HG03520 (cell line): Measurements from ENCODE around the gene ADIG.

Experiments
- ATAC-seq: cut with Tn5 transposase; IDR thresholded peaks from one replicate; pipeline ENCODE4 v1.9.1; 2021; ENCODE audit warnings: mild to moderate bottlenecking, moderate library complexity; ENCODE audit not compliant: unreplicated experiment

Gene ADIG

DNA sequence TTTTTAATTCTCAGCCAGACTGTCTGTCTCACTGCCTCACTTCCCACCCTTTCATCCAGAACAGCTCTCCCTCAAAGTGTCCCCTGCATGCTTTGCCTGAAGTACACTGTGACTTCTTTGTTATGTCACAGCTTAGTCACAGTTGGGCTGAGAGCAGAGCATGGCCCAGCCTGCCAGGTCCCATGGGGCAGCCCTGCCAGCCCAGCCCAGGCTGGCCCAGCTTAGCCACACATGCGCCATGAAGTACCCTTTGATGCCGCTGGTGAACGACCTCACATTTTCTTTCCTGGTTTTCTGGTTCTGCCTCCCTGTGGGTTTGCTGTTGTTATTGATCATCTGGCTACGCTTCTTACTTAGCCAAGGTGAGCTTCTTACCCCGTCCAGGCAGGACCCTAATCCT is at the start of gene ADIG:
TSS of gene ADIG (plus strand) at position 185 of the 400 bp plus-strand sequence. CDS start at position 239, 54 bp downstream.
- ATAC-seq: no peak

DNA sequence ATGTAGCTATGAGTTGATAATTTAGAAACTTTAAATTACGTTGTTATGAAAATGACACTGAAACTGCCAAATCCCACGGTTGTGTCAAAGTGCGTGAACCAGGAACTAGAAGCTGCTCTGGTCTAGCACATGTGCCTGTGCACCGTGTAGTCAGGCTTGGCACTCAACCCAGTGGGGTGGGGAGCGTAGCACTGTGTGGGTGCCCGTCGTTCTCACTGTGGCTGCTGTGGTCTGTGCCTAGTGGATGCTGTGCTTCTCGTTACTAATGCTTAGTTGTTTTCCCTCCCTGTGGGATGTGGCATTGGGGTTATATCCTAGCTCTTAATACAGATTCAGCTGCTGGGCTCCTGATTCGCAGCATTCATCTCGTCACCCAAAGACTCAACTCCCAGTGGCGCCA is 46.2 kb upstream of the ADIG start:
- ATAC-seq: no peak

DNA sequence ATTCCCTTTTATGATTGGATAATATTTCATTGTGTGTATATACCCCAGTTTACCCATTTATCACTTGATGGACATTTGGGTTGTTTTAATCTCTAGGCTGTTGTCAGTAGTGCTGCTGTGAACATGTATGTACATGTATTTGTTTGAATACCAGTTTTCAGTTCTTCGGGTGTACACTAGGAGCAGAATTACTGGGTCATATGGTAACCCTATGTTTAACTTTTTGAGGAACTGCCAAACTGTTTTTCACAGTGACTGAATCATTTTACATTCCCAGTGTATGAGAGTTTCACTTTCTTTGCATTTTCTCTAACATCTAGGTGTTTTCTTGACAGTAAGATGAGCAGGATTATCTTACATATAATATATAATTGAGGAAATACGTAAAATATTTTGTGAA is 44.7 kb upstream of the ADIG start:
- no peak for ATAC-seq

DNA sequence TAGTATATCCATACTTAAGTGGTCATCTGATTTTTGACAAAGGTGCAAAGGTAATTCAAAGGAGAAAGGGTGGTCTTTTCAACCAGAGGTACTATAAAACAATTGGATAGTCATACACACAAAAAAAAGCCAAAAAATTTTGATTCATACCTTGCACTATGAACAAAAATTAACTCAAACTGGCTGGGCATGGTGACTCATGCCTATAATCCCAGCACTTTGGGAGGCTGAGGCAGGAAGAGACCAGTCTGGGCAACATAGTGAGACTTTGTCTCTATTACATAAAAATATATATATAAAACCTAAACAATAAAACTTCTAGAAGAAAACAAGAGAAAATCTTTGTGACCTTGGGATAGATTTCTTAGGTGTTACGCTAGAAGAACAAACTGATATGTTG is 43.8 kb upstream of the ADIG start:
- ATAC-seq: no peak

DNA sequence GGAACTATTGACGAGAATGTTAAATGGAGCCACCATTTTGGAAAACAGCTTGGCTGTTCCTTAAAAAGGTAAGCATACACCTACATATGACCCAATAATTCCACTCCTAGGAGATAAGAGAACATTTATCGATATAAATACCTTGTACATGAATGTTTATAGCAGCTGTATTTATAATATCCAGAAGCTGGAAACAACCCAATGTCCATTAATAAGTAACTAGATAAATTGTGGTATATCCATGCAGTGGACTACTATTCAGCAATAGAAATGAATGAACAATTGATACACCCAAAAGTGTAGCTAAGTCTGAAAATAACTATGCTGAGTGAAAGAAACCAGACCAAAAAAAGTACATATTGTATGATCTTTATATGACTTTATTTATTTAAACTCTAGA is 42.2 kb upstream of the ADIG start:
- no peak for ATAC-seq

DNA sequence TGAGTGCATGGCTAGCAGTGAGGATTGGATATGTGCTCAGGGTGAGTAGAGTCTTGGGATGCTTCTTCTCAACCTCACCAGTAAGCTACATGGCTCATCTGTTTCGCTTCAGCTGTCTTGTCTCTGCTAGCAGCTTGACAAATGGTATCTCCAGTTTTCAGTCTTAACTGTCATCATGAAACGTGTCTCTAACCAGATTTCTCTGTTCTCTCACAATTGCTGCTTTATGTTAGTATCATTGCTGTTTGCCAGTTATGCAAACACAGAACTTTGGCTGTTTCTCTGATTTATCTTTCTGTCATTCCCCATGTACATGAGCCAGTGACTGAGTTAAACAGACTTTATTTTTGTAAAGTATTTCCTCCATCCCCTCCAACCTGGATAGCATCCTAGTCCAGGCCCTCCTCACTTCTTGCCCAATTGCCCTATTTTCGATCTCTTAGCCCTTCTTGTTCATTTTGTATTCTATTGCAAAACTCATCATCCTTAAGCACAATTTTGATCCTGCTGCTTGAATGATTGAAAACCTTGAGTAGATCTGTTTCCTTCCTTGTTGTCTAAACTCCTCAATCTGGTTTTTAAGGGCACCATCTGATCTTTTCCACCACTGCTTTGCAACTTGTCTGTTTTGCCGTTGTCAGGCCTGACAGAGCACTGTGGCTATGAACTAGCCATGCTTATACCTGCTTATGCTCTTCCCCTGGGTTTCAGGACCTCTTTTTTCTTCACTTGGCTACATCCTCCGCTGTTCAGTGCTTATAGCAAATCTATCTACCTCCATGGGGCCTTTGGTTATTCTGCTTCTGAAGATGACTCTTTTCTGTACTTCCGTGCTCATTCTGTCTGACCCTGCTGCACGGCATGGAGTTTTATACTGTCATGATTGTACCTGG is 37.7 kb upstream of the ADIG start:
- ATAC-seq: no peak

DNA sequence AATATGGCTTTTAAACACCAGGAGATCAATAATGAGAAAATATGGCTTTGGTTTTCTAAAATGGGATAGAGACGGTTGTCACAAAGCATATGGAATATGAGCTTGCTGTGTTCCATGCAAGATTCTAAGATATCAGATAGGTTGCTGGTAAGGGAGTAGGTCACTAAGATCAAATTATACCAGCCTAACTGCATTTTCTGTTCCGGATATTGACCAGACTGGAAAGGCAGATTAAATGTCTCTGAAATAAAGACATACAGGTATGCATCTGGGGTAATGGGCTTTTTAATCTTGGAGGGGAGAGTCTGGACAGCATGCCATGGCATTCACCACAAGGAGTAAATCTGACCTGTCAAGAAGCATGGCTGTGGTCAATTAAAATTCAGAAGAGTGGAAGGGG is 35.2 kb upstream of the ADIG start:
- ATAC-seq: no peak

DNA sequence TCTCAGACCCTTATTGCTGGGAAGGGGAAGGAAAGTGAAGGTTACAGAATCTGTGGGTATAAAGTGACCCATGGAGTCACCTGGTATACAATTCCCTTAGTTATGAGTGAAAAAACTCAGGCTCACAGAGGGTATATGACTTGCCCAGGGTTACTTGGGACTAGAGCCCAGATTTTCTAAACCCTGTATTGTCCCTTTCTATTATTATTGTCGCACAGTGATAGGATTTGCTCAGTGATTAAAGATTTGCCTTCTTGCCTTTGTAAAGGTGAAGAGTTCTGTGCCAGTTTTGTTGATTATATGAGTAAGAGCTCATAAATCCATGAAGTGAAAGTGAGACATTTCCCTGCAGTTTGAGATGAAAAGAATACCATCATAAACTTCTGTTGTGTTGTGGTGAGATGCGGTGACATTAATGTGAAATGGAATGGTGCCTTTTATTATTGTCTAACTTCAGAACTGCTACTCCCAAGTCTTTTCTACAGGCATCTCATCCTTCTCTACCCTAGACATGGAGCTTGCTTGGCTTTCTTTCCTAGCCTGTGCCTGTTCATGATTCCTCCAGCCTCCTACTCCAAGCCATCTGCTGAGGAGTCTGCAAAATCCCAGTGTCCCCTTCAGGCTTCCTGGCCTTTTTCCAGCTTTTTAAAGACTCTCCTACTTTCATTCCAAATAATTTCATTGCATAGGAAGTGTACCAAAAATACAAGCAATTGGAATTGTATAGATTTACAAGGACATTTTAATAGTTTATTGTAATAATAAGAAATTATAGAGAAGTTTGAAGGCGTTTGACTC is 33.5 kb upstream of the ADIG start:
- ATAC-seq: no peak

DNA sequence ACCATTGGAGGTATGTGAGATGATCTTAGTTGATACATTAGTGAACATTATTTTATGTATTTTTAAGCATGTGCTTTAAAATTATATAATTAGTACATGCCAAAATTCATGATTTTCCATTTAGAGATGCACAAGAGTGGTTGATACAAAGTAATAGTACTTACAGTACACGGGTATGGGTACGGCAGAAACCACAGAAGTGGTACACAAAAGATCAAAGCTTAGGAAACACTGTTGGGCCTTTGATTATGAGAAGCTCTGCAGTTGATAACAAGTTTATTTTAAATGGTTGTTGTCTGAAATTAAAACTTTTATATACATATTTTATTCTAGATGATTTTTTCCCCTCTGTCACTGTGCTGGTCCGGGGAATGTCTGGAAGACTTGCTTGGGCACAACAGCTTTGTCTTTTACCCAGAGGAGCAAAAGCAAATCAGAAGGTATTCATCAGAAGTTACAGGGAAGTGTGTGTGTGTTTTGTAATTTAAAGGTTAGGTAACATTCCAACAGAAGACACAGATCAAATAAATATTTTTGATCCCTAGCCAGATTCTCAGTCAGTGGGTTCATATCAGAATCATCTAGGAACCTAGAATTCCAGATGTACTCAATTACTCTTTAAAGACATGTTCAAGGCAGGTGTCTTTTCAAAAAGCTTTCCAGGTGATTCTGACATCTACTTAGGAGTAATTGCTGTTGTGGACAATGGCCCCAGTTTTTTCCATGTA is 32.5 kb upstream of the ADIG start:
- ATAC-seq: no peak

DNA sequence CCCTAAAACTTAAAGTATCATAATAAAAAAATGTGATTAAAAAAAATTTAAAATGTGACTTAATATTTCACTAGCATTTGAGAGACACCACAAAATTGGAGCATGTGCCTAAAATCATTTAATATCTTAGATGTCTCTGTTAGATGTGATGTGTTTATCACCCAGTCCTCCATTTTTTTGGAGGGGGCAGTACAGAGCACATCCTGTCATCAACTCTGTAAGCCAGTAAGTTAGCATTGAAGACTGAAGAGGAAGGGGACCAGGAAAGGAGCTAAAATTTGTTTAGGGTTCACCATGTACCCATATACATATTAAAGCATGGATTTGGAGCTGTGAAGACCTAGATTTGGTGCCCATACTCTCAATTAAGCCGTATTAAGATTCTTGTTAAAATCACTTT is 30.7 kb upstream of the ADIG start:
- ATAC-seq: no peak

DNA sequence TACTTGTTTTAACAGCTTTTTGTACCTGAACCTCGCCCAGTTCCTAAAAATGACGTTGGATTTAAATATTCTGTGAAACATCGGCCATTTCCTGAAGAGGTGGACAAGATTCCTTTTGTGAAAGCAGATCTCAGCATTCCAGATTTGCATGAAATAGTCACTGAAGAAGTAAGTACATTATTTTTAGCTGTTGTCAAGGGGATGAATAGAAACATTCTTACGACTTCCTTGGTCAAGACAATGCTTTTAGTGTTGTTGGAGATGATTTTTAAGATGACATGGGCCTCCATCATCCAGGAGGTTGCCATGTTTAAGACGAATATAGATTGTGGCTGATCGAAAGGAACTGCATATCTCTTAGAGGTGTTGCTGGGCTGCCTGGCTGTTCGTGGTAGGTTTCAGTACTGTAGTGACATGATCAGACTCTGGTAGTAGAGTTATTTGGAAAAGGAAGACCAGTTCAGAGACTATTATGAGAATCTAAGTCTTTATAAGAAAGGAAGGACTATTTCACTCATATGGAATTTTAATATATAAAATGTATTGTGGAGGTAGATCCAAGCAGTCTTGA is 29.9 kb upstream of the ADIG start:
- ATAC-seq: no peak

DNA sequence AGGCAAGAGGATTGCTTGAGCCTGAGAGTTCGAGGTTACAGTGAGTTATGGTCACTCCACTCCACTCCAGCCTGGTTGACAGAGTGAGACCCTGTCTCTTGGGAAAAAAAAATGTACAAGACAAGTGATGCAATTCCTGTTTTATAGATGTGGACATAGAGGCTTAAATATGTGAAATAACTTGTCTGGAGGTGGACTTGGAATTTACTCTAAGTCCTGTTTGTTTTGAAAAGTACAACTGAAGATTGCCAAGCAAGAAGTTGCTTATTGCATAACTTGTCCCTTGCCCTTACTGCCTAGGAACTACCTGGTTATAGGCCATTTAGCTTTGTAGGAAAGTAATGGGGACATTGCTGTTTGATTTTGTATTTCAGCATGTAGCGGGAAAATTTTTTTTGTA is 26.0 kb upstream of the ADIG start:
- ATAC-seq: no peak

DNA sequence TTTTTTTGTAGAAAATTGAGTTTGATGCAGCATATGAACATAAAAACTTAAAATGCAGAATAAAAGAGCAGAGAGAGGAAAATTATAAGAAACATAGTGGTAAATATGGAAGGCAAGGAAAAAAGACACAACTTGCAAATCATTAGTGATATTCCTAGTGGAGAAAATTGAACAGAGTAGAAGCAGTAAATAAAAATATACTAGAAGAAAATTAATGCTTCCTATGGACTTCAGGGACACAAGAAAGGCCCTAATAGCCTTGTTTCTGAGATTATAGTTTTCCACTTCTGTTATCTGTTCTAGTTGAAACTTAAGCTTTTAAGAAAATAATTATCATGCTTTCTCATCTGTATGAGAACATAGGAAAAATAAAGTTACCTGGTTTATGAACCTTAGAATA is 25.6 kb upstream of the ADIG start:
- no peak for ATAC-seq

DNA sequence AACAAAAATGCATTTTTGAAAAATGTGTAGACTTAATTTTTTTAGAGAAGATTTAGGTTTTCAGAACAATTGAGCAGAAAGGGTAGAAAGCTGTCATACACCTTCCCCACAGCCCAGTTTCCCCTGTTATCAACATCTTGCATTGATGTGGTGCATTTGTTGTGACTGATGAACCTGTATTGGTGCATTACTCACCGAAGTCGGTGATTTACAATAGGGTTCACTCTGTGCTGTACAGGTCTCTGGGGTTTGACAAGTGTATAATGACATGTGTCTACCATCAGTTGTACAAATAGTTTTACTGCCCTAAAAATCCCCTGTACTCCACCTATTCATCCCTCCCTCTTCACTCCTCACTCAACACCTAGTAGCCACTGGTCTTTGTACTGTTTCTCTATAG is 23.8 kb upstream of the ADIG start:
- ATAC-seq: no peak

DNA sequence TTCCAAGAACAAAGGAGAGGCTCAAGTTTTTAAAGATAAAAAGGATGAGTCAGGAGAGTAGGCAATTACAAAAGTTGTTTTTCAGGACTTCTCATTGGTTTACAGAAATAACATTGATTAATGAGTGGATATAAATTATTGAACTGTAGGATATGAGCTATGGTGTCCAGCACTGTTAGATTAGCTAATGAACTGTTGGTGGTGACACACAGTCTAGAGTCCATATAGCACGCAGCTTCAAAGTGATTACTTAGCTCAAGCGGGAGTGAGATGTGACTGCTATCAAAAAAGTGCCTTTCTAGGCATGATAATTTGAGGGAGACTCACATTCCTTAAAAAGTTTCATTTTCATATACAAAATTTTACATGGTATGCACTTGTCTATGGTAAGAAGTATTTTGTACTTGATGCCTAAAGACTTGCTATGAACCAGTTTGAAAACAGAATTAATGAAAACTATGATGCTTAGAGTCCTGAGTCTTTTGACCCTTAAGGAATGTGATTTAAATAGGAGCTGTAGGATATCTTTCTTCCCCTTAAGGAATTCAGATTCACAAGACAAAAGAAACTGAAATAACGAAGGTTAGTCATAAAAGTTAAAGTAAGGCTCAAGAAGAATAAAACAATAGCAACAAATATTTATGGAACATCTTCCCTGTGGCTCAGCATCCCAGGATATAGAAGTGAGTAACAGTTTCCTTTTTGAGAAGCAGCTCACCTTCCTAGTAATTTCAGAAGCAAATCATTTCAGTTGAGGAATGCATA is 22.2 kb upstream of the ADIG start:
- no peak for ATAC-seq

DNA sequence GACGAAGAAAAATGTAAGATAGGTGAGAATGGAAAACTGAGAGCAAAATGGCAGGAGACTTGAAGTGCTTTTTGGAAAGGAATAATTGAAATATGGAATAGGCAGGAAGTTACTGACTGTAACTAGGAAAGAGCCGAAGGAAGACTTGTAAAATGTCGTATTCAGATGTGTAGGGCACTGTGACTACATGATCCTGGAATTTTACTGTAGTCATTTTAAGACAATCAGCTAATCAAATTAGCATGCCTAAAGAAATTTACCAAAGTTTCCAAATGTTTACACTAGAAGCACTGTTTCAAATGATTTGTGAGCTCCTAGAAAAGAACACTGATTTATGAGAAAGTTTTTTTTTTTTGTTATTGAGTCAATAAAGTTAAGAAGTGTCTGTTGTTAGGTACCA is 21.2 kb upstream of the ADIG start:
- ATAC-seq: no peak

DNA sequence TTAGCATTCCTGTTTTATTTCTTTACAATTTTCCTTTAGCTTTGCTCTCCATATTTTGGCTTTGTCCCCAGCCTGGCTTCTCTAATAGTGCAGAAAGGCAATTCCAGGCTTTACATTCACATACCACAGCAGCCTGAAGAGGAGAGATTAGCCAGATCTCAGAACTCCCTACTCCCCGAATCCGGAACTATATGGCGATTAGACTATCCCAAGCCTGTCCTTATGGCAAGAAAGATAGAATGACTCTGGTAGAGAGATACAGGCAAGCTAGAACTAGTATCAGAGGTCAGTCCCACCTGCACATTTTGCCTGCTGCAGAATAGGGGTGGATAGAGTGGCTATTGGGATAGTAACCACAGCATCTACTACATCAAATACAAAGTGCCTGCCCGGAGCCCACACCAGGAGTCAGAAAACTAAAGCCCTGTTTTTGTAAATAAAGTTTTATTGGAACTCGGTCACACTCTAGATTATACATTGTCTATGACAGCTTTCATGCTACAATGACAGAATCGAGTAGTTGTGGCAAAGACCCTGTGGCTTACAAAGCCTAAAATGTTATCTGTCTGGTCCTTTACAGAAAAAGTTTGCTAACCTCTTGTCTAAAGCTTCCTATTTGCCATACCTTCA is 17.1 kb upstream of the ADIG start:
- ATAC-seq: no peak

DNA sequence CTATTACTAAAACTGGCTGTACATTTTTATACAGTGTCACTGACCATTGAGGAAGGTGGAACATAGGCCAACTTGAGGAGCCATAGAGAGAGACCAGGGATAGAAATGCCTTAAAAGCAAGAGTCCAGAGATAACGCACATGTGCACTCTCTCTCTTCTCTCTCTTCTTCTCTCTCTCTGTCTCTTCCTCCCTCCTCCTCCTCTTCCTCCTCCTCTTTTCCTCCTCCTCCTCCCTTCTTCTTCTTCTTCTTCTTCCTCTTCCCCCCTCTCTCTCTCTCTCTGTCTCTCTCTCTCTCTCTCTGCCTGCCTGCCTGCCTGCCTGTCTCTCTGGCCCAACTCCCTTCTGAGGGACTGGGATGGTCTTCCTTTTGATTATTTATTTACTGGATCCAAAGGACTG is 16.3 kb upstream of the ADIG start:
- no peak for ATAC-seq

DNA sequence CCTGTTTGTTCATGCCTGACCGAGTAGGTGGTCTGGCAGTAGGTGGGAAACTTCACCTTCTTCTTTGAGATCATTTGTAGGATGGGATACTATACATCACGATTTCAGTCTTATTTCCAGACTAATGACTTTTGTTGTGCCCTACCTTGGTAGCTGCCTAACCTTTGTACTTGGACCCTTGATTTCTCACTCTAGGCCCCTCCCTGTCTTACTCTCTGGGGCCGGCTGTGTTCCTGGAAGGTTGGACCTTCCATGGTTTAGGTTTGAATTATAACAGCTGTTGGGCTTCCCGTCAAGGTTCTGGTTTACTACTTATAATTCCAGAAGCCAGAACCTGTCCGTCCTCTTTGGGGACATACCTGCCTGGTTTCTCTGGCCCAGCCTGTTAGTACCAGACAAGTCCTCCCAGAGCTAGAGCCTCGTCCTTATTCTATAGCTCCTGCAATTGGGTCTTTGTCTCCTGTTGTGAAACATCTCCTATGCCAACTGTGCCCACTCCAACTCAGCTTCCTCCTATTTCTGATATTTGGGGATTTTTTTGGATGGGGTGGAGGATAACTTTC is 14.9 kb upstream of the ADIG start:
- ATAC-seq: no peak
